H4 (cell line): Measurements from ENCODE around the gene KCNC3. TPM values are rescaled to one million over a fixed set of nuclear protein-coding genes. Genes with fewer than 3 reads are reported as not detected.
A peak's percentile ranks its signal among the peaks of the same experiment; 100 is the strongest.

Source experiments
- DNase-seq: peaks from one replicate; pipeline ENCODE4 v3.0.0-alpha.2; 2015; ENCODE audit warnings: low spot score
- total RNA-seq: library from RNA; depleted of rRNA; stranded (reverse); fragments of >200 nt; shearing (Covaris generic); gene quantifications from 2 replicates; pipeline ENCODE4 v1.2.3, GENCODE V29; 2014; rRNA removed

The KCNC3 gene
- total RNA-seq, 1 experiment from 2014 or later = 0.06 TPM

- DNase-seq = peak; percentile 2
These were observed 52.7 kb downstream of the KCNC3 start for GRCh38 chr19:50276370-50277063.

DNA sequence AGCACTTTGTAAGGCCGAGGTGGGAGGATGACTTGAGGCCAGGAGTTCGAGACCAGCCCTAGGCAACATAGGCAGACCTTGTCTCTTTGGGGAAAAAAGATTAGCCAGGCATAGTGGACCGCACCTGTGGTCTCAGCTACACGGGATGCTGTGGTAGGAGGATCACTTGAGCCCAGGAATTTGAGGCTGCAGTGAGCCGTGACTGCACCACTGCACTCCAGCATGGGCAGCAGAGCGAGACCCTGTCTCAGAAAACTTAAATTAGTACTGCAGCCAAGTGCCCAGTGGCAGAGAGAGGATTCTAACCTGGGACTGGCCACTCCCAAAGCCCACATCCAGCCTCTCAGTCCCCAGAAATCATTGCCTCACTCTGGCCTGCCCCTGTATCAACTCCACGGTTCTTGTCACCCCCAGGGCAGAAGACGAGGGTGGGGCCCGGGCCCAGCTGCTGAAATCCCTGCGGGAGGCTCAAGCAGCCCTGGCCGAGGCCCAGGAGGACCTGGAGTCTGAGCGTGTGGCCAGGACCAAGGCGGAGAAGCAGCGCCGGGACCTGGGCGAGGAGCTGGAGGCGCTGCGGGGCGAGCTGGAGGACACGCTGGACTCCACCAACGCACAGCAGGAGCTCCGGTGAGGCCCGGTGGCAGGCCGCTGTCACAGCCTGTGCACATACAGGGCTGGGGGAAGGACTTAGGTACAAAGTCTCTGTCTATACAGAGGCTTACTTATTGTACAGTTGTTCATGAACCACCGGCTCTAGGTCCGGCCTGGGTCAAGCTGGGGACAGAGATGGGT is 53.4 kb downstream of the KCNC3 start:
- DNase-seq = no peak

GRCh38 chr19:50273821-50274220 is 55.4 kb downstream of the KCNC3 start:
- DNase-seq = no peak

GRCh38 chr19:50272263-50272897 is 56.8 kb downstream of the KCNC3 start:
- no peak for DNase-seq

GRCh38 chr19:50269653-50270052 is 59.5 kb downstream of the KCNC3 start:
- DNase-seq = no peak

GRCh38 chr19:50268501-50268900 is 60.7 kb downstream of the KCNC3 start:
- no peak for DNase-seq

DNA sequence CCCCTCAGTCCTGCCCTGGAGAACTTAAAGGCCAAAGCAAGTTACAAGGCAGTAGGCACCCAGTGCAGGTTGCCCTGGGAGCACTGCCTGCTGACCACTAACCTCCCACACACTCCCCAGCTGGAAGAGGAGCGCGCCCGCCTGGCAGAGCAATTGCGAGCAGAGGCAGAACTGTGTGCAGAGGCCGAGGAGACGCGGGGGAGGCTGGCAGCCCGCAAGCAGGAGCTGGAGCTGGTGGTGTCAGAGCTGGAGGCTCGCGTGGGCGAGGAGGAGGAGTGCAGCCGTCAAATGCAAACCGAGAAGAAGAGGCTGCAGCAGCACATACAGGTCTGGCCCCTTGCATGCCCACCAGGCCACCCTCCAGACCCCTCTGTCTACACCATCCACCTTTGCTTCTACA is 61.1 kb downstream of the KCNC3 start:
- no peak for DNase-seq

- no peak for DNase-seq
These were observed 62.3 kb downstream of the KCNC3 start for GRCh38 chr19:50266896-50267295.

GRCh38 chr19:50266041-50266440 is 63.1 kb downstream of the KCNC3 start:
- no peak for DNase-seq

DNA sequence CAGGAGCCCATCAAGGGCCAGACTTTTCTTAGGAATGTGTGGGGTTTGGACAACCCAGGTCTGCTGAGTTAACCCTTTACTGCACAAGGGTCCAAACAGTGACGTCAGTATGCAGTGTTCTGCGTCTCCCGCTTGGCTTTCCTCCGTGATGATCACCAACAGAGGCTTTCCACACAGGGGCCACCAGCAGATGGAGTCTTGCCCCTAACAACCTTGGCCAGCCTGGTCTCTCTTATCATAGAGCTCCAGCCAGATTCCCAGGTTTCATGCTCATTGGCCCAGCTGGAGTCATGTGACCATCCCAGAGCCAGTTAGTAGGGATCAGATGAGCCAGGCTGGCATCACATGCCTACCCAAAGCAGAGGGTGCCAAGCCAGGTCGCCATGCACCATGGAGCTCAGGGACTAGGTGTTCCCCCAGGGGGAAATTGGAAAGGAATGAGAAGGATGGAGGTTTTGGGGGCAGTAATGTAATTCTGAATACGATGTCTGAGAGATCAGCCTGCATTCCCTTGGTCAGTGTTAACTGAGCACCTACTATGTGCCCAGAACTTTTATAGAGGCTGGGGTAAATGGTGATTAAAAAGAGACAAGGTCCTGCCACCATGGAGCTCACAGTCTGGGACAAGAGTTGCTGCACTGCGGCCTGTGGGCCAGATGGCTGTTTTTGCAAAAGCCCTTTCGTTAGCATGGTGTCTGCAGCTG is 64.5 kb downstream of the KCNC3 start:
- DNase-seq = peak; percentile 33

DNA sequence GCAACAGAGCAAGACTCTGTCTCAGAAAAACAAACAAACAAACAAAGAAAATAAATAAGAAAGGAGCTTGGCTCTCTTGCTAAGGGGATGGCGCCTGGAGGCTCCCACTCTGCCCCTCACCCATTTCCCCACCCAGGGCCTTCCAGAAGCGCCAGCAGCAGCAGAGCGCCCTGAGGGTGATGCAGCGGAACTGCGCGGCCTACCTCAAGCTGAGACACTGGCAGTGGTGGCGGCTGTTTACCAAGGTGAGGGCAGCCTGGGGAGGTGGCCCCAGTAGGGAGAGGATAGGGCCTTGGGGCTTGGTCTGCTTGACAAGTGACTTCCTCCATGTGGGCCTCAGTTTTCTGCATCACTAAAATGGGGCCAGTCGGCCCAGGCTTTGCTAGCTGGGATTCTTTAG is 66.0 kb downstream of the KCNC3 start:
- no peak for DNase-seq

Other genes starting within 250 kb of the KCNC3 start
- not detected in 2 replicates for gene IZUMO2, start 166.1 kb downstream of the KCNC3 start, total RNA-seq
- gene MYH14, start 125.8 kb downstream of the KCNC3 start, total RNA-seq = 3.2 and 3.8 TPM in 2 replicates
- gene NAPSA, start 36.3 kb upstream of the KCNC3 start, total RNA-seq = 0.99 TPM in 1 of 2 replicates, not detected in the other
- 79.5 and 104 TPM in 2 replicates for gene NR1H2, start 47.1 kb upstream of the KCNC3 start, total RNA-seq
- 45.8 and 58.6 TPM in 2 replicates for gene POLD1, start 55.0 kb upstream of the KCNC3 start, total RNA-seq
- 0.10 TPM in 2 replicates for gene SPIB, start 89.6 kb upstream of the KCNC3 start, total RNA-seq
- gene MYBPC2, start 103.5 kb upstream of the KCNC3 start, total RNA-seq = not detected in 2 replicates
- 94.2 and 144 TPM in 2 replicates for gene EMC10, start 147.1 kb upstream of the KCNC3 start, total RNA-seq
- 2.9 and 8.6 TPM in 2 replicates for gene GARIN5A, start 147.5 kb upstream of the KCNC3 start, total RNA-seq
- 28.7 and 60.6 TPM in 2 replicates for gene JOSD2, start 181.8 kb upstream of the KCNC3 start, total RNA-seq
- gene ASPDH, start 184.5 kb upstream of the KCNC3 start, total RNA-seq = not detected in 2 replicates
- gene LRRC4B, start 239.1 kb upstream of the KCNC3 start, total RNA-seq = 15.2 and 19.0 TPM in 2 replicates